22Rv1 (cell line): ENCODE measurements around the gene VTI1A.

Experiments used
- ZFX ChIP-seq: fragments of 450-650 bp; IDR thresholded peaks from 2 replicates; pipeline ENCODE4 v1.6.1; 2017; ENCODE audit warnings: antibody characterized with exemption, borderline replicate concordance
- TF ChIP-seq, protein P1 (sequence below): fragments of 450-650 bp; IDR thresholded peaks from 2 replicates; pipeline ENCODE4 v1.5.1; 2017; ENCODE audit warnings: mild to moderate bottlenecking

DNA sequence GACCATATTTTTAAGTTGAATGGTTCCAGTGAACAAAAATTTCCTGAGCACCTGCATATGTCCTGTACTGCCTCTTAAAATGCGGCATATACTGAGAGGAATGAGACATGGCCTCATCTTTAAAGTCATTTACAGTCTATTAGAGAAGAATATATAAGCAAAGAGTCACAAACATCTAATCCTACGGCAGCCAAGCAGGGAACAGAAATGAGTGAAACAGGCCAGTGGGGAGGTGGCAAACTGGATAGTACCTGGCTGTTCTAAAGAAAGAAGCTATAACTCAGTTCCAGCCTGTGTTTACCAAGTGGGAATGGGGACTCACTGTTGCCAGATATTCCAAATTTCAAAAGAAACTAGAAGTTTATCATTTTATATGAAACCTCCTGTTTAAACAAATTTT is 211.4 kb downstream of the VTI1A start:
- TF ChIP-seq, protein P1, sequence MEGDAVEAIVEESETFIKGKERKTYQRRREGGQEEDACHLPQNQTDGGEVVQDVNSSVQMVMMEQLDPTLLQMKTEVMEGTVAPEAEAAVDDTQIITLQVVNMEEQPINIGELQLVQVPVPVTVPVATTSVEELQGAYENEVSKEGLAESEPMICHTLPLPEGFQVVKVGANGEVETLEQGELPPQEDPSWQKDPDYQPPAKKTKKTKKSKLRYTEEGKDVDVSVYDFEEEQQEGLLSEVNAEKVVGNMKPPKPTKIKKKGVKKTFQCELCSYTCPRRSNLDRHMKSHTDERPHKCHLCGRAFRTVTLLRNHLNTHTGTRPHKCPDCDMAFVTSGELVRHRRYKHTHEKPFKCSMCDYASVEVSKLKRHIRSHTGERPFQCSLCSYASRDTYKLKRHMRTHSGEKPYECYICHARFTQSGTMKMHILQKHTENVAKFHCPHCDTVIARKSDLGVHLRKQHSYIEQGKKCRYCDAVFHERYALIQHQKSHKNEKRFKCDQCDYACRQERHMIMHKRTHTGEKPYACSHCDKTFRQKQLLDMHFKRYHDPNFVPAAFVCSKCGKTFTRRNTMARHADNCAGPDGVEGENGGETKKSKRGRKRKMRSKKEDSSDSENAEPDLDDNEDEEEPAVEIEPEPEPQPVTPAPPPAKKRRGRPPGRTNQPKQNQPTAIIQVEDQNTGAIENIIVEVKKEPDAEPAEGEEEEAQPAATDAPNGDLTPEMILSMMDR = no peak
- no peak for TF ChIP-seq ZFX
